C1 segment of cervical spinal cord (tissue), 14 donors: Measurements from ENCODE around the gene FOXA3.
A peak's percentile ranks its signal among the peaks of the same experiment; 100 is the strongest.
"Not testable (repeated sequence)": the region's sequence is repeated elsewhere in the genome, so short reads cannot be mapped to it uniquely, and the experiment has no call there.

Source experiments
- DNase-seq, 14 donors: peaks; one replicate each; lab custom pipeline; 2025; lab: John Stamatoyannopoulos, UW

The FOXA3 gene

GRCh38 chr19:45827459-45828093, 36.5 kb upstream of the FOXA3 start:
- DNase-seq, result no peak

GRCh38 chr19:45828523-45828922, 35.6 kb upstream of the FOXA3 start:
- DNase-seq, result no peak

- no peak for DNase-seq
Observed at GRCh38 chr19:45828945-45829344, 35.2 kb upstream of the FOXA3 start.

- no peak for DNase-seq
Observed at GRCh38 chr19:45834970-45835369, 29.2 kb upstream of the FOXA3 start.

- no peak for DNase-seq
Observed at GRCh38 chr19:45842198-45842597, 21.9 kb upstream of the FOXA3 start.

- DNase-seq, result no peak
Observed at GRCh38 chr19:45847663-45848062, 16.5 kb upstream of the FOXA3 start.

- no peak for DNase-seq
Observed at GRCh38 chr19:45848922-45849321, 15.2 kb upstream of the FOXA3 start.

- DNase-seq, result no peak
Observed at GRCh38 chr19:45852145-45852750, 11.9 kb upstream of the FOXA3 start.

- DNase-seq, result no peak
Observed at GRCh38 chr19:45852983-45853382, 11.1 kb upstream of the FOXA3 start.

- DNase-seq, result no peak
Observed at GRCh38 chr19:45854167-45854778, 9.9 kb upstream of the FOXA3 start.

GRCh38 chr19:45860359-45861259, 3.5 kb upstream of the FOXA3 start:
- no peak for DNase-seq

GRCh38 chr19:45862271-45862563, 1.9 kb upstream of the FOXA3 start:
- peak in 1 of 14 donors; percentile 48 for DNase-seq

GRCh38 chr19:45862564-45863334, 1.4 kb upstream of the FOXA3 start, which contains the start of gene SYMPK:
Gene SYMPK (minus strand): TSS chr19:45863147. CDS start chr19:45854495, 8,652 bp downstream.
- DNase-seq, result peak; percentile 87 to 98 (median 97)

- DNase-seq, result no peak
Observed at GRCh38 chr19:45863335-45863839, 739 bp upstream of the FOXA3 start.

GRCh38 chr19:45864629-45865082, 530 bp downstream of the FOXA3 start:
- DNase-seq, result no peak

GRCh38 chr19:45865269-45865948, 1.3 kb downstream of the FOXA3 start:
- DNase-seq, result no peak

- DNase-seq, result no peak
Observed at GRCh38 chr19:45866400-45867176, 2.5 kb downstream of the FOXA3 start.

- DNase-seq, result not testable (repeated sequence)
Observed at GRCh38 chr19:45867241-45867640, 3.1 kb downstream of the FOXA3 start.

GRCh38 chr19:45870798-45871197, 6.7 kb downstream of the FOXA3 start:
- DNase-seq, result no peak
